SK-N-MC (cell line): ENCODE measurements around the gene MYBPH.

Experiments
- EZH2 ChIP-seq: fragments of 200-600 bp; sonication (generic); IDR thresholded peaks from one replicate; pipeline ENCODE4 v1.6.1; 2017; ENCODE audit warnings: antibody characterized with exemption
- FOXP2 ChIP-seq: optimal IDR thresholded peaks from 2 replicates; pipeline ENCODE3; 2011; ENCODE audit warnings: mild to moderate bottlenecking, moderate library complexity; ENCODE audit not compliant: insufficient read depth; ENCODE audit errors: extremely low read length, control extremely low read depth
- POLR2AphosphoS5 ChIP-seq: IDR thresholded peaks from 2 replicates; pipeline ENCODE4 v1.6.1; 2012; ENCODE audit warnings: mild to moderate bottlenecking, low read depth, low read length, borderline replicate concordance

DNA sequence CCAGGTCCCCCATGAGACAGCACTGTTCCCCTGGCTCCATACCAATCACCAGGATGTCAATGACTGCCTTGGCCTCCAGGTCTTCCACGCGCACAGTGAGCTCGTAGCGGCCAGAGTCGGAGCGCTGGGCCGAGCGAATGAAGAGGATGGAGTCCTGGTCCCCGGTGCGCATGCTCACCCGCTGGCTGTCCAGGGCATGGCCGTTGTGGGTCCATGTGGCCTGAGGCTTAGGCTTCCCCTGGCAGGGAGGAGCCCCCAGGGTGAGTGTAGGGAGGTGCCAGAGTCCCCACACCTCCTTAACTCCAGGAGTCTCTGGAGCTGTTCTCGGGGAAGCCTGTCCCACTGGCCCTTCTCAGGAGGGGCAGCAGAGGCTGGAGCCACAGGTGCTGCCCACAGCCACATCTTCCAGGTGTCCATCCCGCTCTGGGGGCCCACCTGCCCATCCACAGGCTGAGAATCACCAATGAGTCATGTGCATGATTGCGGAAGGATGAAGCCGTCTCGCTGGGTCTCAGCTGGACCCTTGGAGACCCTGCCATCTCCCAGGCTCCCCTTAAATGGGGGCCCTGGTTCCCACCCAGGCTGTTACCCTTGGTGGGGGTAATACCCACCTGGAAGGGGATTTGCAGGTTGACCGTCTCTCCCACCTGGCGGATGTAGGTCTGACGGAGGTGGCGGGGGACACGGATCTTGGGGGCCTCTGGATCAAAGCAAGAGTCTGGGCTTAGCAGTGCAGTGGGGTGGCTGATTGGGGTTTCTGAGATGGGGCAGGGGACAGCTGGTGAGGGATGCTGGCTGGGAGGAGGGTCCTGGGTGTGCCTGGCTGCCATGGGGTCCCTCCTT, 4.1 kb downstream of the MYBPH start:
- TF ChIP-seq FOXP2 (no peak), EZH2 (no peak), POLR2AphosphoS5 (no peak)
